ENCODE data around the gene LRMDA.

Gene LRMDA

DNA sequence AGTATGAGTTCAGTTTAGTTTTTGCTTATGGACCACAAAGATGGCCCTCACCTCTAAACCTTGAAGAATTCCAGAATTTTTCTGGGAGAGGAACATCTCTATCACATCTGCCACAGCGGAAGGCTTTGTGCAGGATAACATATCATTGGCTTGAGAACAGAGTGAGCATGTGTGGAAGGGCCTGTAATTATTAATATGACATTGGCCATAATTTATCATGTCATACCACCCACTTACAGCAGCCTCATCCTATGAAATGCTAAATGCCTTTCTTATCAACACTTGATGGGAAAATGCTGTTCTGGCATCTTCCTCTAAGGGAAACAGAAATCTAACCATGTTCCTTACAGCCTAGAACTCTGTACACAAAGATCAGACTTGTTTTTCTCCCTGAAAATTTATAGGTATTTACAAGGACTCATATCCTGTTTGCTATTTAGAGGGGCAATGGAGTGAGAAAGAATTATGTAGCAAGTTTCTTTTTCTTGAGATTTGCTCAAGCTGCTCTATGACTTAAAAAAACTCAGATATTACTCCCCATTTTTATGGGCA lies 817.3 kb downstream of the LRMDA start:
- Histone ChIP-seq H3K4me3 (IDR thresholded peaks at IDR 0.05; ENCODE audit: insufficient read depth, low read depth, low read length) (no peak overlapping the region), H3K4me1 (ENCODE audit: low read depth, poor library complexity, severe bottlenecking) (no peaks in the 10 kb centered on the region), H3K27me3 (ENCODE audit: insufficient read depth, low read depth) (no peaks in the 10 kb centered on the region), H3K27ac (no peak overlapping the region), H3K79me2 (ENCODE audit: insufficient read depth, low read depth) (no peaks in the 10 kb centered on the region), H4K20me1 (ENCODE audit: insufficient read depth) (no peaks in the 10 kb centered on the region), H3K4me2 (no peak overlapping the region), H3K36me3 (ENCODE audit: insufficient read depth) (no peaks in the 10 kb centered on the region), H3K9ac (no peak overlapping the region), H2AFZ (ENCODE audit: low read depth) (no peak overlapping the region)
- TF ChIP-seq, protein P1, sequence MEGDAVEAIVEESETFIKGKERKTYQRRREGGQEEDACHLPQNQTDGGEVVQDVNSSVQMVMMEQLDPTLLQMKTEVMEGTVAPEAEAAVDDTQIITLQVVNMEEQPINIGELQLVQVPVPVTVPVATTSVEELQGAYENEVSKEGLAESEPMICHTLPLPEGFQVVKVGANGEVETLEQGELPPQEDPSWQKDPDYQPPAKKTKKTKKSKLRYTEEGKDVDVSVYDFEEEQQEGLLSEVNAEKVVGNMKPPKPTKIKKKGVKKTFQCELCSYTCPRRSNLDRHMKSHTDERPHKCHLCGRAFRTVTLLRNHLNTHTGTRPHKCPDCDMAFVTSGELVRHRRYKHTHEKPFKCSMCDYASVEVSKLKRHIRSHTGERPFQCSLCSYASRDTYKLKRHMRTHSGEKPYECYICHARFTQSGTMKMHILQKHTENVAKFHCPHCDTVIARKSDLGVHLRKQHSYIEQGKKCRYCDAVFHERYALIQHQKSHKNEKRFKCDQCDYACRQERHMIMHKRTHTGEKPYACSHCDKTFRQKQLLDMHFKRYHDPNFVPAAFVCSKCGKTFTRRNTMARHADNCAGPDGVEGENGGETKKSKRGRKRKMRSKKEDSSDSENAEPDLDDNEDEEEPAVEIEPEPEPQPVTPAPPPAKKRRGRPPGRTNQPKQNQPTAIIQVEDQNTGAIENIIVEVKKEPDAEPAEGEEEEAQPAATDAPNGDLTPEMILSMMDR (conservative IDR thresholded peaks at IDR 0.05; ENCODE audit: low read depth, low read length) = no peak

DNA sequence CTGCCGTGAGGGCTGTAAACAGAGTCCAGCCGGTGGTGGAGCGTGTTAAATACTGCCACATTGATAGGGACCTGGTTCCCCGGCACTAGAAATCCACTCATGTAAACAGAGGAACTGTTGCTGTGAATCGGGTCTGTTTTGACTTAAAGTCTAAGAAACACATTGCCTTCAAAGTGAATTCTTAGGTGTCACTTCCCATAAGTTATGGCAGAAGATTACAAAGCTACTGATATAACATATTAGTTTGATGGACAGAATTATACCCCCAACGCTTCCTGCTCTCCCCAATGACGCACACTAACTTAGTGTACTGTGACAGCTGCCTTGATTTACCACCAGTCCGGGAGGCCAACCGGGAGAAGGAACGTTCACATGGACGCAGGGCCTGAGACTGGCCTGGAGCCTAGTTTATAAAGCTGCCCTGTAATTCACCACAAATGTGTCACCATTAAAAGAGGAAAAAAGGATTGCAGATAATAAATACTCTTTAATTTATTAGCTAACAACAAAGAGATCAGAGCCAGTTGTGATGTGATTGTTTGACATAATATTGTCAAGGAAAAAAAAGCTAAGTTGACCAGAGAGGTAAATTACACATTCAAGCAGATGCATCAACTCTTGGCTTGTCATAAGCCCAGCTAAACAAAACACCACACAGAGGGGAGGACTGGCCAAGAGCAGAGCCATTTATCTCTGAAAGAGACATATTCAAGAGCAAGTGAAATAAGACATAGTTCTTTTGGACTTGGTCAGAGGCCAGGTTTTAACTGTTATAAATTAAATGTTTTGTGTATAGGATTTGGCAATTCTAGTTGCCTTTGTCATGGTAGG lies 820.6 kb downstream of the LRMDA start:
- Histone ChIP-seq H3K36me3 (ENCODE audit: insufficient read depth) (no peaks in the 10 kb centered on the region), H2AFZ (ENCODE audit: low read depth) (no peak overlapping the region), H3K4me2 (no peak overlapping the region), H3K27me3 (ENCODE audit: insufficient read depth, low read depth) (no peaks in the 10 kb centered on the region), H3K27ac (no peak overlapping the region), H3K9ac (no peak overlapping the region), H3K4me3 (IDR thresholded peaks at IDR 0.05; ENCODE audit: insufficient read depth, low read depth, low read length) (no peak overlapping the region), H4K20me1 (ENCODE audit: insufficient read depth) (no peaks in the 10 kb centered on the region), H3K79me2 (ENCODE audit: insufficient read depth, low read depth) (no peaks in the 10 kb centered on the region), H3K4me1 (ENCODE audit: low read depth, poor library complexity, severe bottlenecking) (no peaks in the 10 kb centered on the region)
- TF ChIP-seq, protein P1 (conservative IDR thresholded peaks at IDR 0.05; ENCODE audit: low read depth, low read length) = no peak

DNA sequence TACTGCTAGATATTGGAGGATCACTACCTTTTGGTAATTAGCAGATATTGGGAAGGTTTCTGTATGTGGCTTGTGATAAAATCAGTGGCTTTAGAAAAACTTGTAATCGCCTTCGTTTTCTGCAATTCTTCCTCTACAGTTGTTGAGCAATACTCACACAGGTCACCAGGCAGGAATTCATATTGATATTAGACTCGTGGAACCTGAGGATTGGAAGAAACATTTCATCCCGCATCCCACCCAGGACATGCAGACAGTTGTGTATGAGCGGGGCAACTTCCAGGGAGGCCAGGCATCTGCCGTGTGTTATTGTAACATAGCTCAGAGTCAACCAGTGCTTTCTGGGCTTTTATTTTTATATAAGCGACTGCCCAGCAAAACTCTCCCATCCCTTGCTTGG lies 821.3 kb downstream of the LRMDA start:
- TF ChIP-seq, protein P1 (conservative IDR thresholded peaks at IDR 0.05; ENCODE audit: low read depth, low read length) = no peak
- no peak overlapping the region for H3K27ac ChIP-seq
- no peaks in the 10 kb centered on the region for H4K20me1 ChIP-seq (ENCODE audit: insufficient read depth)
- H3K4me2 ChIP-seq = no peak overlapping the region
- H3K79me2 ChIP-seq (ENCODE audit: insufficient read depth, low read depth) = no peaks in the 10 kb centered on the region
- no peak overlapping the region for H3K9ac ChIP-seq
- H3K4me3 ChIP-seq (IDR thresholded peaks at IDR 0.05; ENCODE audit: insufficient read depth, low read depth, low read length) = no peak overlapping the region
- no peak overlapping the region for H2AFZ ChIP-seq (ENCODE audit: low read depth)
- H3K4me1 ChIP-seq (ENCODE audit: low read depth, poor library complexity, severe bottlenecking) = no peaks in the 10 kb centered on the region
- H3K36me3 ChIP-seq (ENCODE audit: insufficient read depth) = no peaks in the 10 kb centered on the region
- no peaks in the 10 kb centered on the region for H3K27me3 ChIP-seq (ENCODE audit: insufficient read depth, low read depth)

DNA sequence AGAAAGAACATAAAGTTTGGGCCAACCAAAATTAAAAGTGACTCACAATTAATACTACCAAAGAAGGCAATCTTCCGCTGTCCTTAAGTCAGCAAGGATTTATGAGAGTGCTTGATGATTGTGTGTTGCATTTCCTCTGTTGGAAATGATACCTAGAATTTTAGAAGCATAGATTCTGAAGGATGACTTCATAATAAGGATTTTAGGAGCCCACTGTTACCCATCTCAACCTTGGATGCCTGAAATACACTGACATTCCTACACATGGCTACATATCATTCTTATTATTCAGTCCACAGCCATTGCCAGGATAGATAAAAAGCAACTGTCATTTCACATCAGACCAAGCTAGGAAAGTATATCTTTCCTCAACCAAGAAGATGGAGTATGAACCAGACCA lies 823.8 kb downstream of the LRMDA start:
- Histone ChIP-seq H3K36me3 (ENCODE audit: insufficient read depth) (no peaks in the 10 kb centered on the region), H3K9ac (no peak overlapping the region), H3K4me1 (ENCODE audit: low read depth, poor library complexity, severe bottlenecking) (no peaks in the 10 kb centered on the region), H3K4me3 (IDR thresholded peaks at IDR 0.05; ENCODE audit: insufficient read depth, low read depth, low read length) (no peak overlapping the region), H4K20me1 (ENCODE audit: insufficient read depth) (no peaks in the 10 kb centered on the region), H3K4me2 (no peak overlapping the region), H3K27me3 (ENCODE audit: insufficient read depth, low read depth) (no peaks in the 10 kb centered on the region), H3K79me2 (ENCODE audit: insufficient read depth, low read depth) (no peaks in the 10 kb centered on the region), H2AFZ (ENCODE audit: low read depth) (no peak overlapping the region), H3K27ac (no peak overlapping the region)
- TF ChIP-seq, protein P1 (conservative IDR thresholded peaks at IDR 0.05; ENCODE audit: low read depth, low read length) = no peak
